Neutrophil (primary cell): ENCODE data around the gene CCL25.
"Not testable (repeated sequence)": the region's sequence is repeated elsewhere in the genome, so short reads cannot be mapped to it uniquely, and the experiment has no call there.

Experiments used
- H3K27ac ChIP-seq: fragments of 200-600 bp; sonication (generic); 2 replicates; pipeline ENCODE4 v1.5.1; 2016; ENCODE audit warnings: mild to moderate bottlenecking, moderate library complexity
- H3K27me3 ChIP-seq: fragments of 200-600 bp; sonication (generic); 2 replicates; pipeline ENCODE4 v1.6.0; 2016; ENCODE audit warnings: mild to moderate bottlenecking
- H3K36me3 ChIP-seq: fragments of 200-600 bp; sonication (generic); 2 replicates; pipeline ENCODE4 v1.5.1; 2017
- H3K4me1 ChIP-seq, 2 experiments: fragments of 200-600 bp in 1 of 2; sonication (generic) in 1 of 2; 1 replicate in 1 of 2; 2 replicates in 1 of 2; pipeline versions ENCODE4 v1.5.1 to v1.6.1; 2013 to 2016; ENCODE audit warnings: low read depth in 1 of 2, low read length in 1 of 2, mild to moderate bottlenecking in 1 of 2, moderate library complexity in 1 of 2; ENCODE audit not compliant: control insufficient read depth in 1 of 2, insufficient read depth in 1 of 2
- H3K4me3 ChIP-seq, 2 experiments: fragments of 200-600 bp in 1 of 2; sonication (generic) in 1 of 2; 1 replicate in 1 of 2; 2 replicates in 1 of 2; pipeline ENCODE4 v1.5.1; 2013 to 2016; ENCODE audit warnings: low read depth in 1 of 2, low read length in 1 of 2, mild to moderate bottlenecking in 1 of 2, moderate library complexity in 1 of 2
- H3K9me3 ChIP-seq: fragments of 200-600 bp; sonication (generic); 2 replicates; pipeline ENCODE4 v1.5.1; 2016
- TF ChIP-seq, protein P1 (sequence below): fragments of 200-600 bp; sonication (generic); IDR thresholded peaks from 2 replicates; pipeline ENCODE4 v1.5.1; 2016; ENCODE audit warnings: antibody characterized with exemption

CCL25 gene

DNA sequence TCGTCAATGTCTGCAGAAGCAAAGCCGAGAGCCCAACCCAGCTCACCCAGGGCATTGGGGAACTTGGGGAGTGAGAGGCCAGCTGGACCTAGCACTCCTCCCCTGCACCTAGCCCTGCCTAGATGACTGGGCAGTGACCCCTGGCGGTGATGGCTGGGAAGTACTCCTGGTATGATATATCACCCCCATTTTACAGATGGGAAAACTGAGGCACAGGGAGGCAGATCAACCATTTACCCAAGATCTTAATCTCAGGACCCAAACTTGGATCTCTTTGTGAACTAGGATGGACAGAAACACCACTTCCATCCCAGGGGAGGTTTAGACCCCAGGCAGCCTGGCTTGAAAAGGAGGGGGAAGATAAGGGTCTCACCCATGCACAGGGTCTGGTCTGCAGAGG, 43.5 kb downstream of the CCL25 start:
- H3K9me3 ChIP-seq = peaks cover 14% of the 10 kb centered on the region
- H3K4me3 ChIP-seq = no peak overlapping the region
- no peak overlapping the region for H3K27ac ChIP-seq
- H3K4me1 ChIP-seq = no peaks in the 10 kb centered on the region
- H3K36me3 ChIP-seq = no peaks in the 10 kb centered on the region
- TF ChIP-seq, protein P1, sequence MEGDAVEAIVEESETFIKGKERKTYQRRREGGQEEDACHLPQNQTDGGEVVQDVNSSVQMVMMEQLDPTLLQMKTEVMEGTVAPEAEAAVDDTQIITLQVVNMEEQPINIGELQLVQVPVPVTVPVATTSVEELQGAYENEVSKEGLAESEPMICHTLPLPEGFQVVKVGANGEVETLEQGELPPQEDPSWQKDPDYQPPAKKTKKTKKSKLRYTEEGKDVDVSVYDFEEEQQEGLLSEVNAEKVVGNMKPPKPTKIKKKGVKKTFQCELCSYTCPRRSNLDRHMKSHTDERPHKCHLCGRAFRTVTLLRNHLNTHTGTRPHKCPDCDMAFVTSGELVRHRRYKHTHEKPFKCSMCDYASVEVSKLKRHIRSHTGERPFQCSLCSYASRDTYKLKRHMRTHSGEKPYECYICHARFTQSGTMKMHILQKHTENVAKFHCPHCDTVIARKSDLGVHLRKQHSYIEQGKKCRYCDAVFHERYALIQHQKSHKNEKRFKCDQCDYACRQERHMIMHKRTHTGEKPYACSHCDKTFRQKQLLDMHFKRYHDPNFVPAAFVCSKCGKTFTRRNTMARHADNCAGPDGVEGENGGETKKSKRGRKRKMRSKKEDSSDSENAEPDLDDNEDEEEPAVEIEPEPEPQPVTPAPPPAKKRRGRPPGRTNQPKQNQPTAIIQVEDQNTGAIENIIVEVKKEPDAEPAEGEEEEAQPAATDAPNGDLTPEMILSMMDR = no peak
- H3K27me3 ChIP-seq = no peaks in the 10 kb centered on the region

DNA sequence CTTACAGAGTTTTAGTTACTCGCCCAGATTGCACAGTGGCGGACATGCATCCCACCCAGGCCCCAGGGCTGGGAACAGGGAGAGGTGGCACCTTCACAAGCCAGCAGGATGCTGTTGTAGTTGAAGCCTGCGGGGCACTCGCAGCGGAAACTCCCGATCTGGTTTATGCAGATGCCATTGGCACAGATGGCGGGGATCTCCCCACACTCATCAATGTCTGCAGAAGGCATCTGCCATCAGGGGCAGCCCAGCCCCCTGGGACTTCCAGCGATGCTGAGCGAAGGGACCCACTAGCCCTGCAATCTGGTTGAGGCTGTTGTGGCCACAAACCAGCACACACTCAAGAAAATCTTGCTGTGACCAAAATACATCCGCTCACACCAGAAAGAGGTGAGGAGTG, 44.6 kb downstream of the CCL25 start:
- Histone ChIP-seq H3K27me3 (no peaks in the 10 kb centered on the region), H3K27ac (no peak overlapping the region), H3K4me1 (no peaks in the 10 kb centered on the region), H3K9me3 (peaks cover 14% of the 10 kb centered on the region), H3K4me3 (no peak overlapping the region), H3K36me3 (no peaks in the 10 kb centered on the region)
- TF ChIP-seq, protein P1 = no peak

- no peaks in the 10 kb centered on the region for H3K27me3 ChIP-seq
- TF ChIP-seq, protein P1 = no peak
- no peaks in the 10 kb centered on the region for H3K36me3 ChIP-seq
- H3K9me3 ChIP-seq = peaks cover 14% of the 10 kb centered on the region
- no peak overlapping the region for H3K27ac ChIP-seq
- no peak overlapping the region for H3K4me3 ChIP-seq
- H3K4me1 ChIP-seq = no peaks in the 10 kb centered on the region
Observed at GRCh38 chr19:8097681-8098567, 45.4 kb downstream of the CCL25 start.

- Histone ChIP-seq H3K27ac (no peak overlapping the region), H3K36me3 (no peaks in the 10 kb centered on the region), H3K4me3 (no peak overlapping the region), H3K27me3 (no peaks in the 10 kb centered on the region), H3K4me1 (no peaks in the 10 kb centered on the region), H3K9me3 (no peaks in the 10 kb centered on the region)
- TF ChIP-seq, protein P1 = no peak
Observed at GRCh38 chr19:8101311-8101710, 48.8 kb downstream of the CCL25 start.

GRCh38 chr19:8101910-8102309, 49.4 kb downstream of the CCL25 start:
- H3K4me3 ChIP-seq, H3K27ac ChIP-seq, H3K9me3 ChIP-seq, H3K27me3 ChIP-seq, H3K4me1 ChIP-seq, H3K36me3 ChIP-seq: not testable (repeated sequence)

DNA sequence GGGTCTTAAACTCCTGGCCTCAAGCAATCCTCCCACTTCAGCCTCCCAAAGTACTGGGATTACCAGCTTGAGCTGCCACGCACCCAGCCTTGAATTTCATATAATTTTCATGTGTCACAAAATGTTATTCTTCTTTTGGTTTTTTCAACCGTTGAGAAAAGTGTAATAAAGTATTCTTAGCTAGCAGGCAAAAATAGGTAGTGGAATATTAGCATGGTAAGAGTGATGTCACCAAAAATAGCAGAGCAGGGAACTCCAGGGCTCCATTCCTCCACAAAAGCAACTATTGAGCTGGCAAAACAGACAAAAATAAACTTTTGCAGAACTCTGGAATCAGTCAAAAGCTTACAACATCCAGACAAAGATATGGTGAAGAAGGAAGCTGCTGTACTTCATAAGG, 52.9 kb downstream of the CCL25 start:
- TF ChIP-seq, protein P1 = no peak
- no peak overlapping the region for H3K27ac ChIP-seq
- H3K4me1 ChIP-seq = no peaks in the 10 kb centered on the region
- H3K27me3 ChIP-seq = peaks cover 23% of the 10 kb centered on the region
- H3K36me3 ChIP-seq = no peaks in the 10 kb centered on the region
- H3K4me3 ChIP-seq = no peak overlapping the region
- no peaks in the 10 kb centered on the region for H3K9me3 ChIP-seq
